C1 segment of cervical spinal cord (tissue), 14 donors: ENCODE data around the gene CERS1.

Source experiments
- DNase-seq, 14 donors: peaks; one replicate each; lab custom pipeline; 2025; lab: John Stamatoyannopoulos, UW

The CERS1 gene, protein sequence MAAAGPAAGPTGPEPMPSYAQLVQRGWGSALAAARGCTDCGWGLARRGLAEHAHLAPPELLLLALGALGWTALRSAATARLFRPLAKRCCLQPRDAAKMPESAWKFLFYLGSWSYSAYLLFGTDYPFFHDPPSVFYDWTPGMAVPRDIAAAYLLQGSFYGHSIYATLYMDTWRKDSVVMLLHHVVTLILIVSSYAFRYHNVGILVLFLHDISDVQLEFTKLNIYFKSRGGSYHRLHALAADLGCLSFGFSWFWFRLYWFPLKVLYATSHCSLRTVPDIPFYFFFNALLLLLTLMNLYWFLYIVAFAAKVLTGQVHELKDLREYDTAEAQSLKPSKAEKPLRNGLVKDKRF

DNA sequence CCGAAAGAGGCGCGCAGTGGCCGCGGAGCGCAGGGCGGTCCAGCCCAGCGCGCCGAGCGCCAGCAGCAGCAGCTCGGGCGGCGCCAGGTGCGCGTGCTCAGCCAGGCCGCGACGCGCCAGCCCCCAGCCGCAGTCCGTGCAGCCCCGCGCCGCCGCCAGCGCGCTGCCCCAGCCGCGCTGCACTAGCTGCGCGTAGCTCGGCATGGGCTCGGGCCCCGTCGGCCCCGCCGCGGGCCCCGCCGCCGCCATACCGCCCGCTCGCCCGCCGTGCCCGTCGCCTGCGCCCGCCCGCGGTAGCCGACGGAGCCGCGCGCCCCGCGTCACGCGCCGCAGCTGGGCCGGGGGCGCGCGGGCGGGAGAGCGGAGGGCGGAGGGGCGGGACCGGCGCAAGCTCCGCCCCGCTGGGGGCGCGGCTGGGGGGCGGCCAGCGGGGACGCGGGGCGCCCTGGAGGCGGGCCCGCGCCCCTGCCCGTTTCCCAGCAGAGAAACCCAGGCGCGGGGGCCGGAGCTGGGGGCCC lies at the start of gene CERS1:
TSS of gene CERS1 (minus strand) at position 335 of the 518 bp plus-strand sequence. CDS start at position 249, 86 bp downstream.
- peak in 7 of 14 donors; percentile 15 to 69 (median 51) for DNase-seq

DNA sequence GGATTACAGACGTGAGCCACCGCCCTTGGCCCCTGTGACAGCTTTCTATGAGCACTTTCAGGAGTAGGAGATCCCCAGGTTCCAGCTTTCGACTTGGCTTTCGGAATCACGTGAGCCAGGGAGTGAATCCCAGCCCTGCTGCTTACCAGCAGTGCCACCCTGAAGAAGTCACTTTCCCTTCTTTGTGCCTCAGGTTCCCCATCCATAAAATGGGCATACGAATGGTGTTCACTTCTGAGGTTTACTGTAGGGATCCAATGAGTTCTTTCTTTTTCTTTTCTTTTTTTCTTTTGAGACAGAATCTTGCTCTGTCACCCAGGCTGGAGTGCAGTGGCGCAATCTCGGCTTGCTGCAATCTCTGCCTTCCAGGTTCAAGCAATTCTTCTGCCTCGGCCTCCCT lies 49.3 kb upstream of the CERS1 start:
- DNase-seq = no peak

DNA sequence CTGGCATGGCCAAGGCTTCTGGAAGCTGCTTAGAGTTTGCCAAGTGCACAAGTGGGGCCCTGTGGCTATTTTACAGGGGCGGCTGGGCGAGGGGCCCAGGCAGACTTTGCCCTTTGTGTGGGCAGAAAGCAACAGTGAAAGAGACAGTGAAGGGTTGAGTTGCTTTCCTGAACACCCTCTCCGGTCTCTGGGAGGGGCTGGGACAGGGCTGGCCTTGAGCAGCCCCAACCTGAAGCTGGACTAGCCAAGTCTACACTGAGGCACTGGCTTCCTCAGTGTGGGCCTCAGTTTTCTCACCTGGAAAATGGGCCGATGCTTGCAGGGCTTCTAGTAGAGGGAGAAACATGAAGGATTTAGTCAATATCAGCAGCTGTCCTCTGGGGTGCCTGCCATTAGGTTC lies 47.5 kb upstream of the CERS1 start:
- DNase-seq = peak in 1 of 14 donors; percentile 9

DNA sequence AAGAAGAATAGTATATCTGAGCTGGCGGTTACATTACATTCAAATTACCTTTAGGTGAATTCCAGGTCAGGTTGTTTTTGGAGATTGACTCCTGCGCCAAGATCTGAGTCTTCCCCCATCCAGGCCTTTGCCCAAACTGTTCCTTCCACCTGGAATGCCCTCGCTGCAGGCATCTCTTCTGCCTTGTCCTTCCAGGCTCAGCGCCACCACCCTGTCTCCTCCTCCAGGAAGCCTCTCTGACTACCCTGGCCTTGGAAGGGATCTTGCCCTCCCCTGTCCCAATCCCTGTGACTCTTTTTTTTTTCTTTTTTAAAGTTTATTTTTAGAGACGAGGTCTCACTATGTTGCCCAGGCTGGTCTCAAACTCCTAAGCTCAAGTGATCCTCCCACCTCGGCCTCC lies 46.7 kb upstream of the CERS1 start:
- DNase-seq = no peak

DNA sequence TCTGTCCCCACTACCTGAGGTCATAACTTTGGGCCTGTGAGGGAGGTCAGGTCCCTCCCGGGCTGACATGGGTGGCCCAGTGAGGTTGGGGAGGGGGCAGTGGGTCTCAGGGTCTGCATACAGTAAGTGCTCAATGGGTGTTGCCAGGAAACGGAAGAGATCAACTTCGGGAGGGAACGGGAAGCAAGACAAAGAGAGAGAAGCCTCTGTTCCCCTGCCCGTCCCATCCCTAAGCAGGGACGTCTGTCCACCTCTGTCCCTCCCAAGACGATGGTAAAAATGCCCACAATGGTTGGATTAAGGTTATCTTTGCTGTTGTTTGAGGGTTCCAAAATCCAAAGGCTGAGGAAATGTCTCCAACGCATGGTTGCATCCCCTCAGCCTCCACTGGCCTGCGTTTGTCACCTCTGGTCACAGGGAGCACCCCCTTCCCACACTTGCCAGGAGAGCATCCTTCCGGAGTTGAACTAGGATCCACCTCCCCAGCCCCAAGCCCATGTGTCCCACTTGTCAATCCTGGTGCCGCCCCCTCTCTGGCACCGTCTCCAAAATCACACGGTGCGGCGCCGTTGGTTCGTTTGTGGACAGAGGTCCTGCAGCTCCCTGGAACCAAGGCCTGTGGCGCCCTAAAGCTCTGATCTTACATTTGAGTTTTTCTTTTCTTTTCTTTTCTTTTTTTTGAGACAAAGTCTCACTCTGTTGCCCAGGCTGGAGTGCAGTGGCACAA lies 45.8 kb upstream of the CERS1 start:
- DNase-seq = peak in 6 of 14 donors; percentile 3 to 21 (median 12)

DNA sequence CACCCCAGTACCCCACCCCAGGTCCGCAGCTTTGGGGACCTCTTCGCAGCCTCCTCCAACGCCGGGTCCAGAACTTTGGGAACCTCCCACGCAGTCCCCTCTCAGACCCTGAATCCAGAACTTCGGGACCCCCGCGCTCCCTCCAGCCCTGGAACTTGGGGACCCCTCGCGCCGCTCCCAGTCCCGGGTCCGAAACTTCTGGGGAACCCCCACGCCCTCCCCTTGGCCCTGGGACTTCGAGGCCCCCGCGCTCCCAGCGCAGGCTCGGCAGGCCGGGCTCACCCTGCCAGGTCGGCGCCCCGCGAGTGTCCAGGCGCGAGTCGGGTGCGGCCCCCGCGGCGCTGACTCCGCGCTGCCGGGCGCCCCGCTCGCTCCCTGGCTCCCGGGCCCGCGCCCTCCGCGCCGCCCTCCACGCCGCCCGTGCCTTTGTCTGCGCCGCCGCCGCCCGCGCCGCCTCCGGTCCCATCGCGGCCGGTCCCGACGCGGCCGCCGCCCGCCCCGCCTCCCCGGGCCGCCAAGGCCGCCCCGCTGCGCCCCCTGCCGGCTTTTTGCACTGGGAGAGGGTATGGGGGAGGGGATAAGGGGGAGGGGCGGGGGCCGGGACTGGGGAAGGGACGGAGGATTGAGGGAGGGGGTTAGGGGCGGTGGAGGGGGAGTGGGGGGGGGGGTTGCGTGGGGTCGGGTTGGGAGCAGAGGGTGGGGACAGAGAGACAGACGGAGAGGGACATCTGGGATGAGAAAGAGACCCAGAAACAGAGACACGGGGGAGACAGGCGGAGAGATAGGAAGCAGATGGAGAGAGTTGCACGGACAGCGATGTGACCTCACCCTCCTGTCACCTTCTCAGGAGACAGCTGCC lies 45.0 kb upstream of the CERS1 start, which contains the start of gene HOMER3:
TSS of gene HOMER3 (minus strand) at position 449 of the 859 bp plus-strand sequence. CDS start 2,235 bp downstream, outside the sequence.
- DNase-seq = peak in 12 of 14 donors; percentile 47 to 90 (median 68)

DNA sequence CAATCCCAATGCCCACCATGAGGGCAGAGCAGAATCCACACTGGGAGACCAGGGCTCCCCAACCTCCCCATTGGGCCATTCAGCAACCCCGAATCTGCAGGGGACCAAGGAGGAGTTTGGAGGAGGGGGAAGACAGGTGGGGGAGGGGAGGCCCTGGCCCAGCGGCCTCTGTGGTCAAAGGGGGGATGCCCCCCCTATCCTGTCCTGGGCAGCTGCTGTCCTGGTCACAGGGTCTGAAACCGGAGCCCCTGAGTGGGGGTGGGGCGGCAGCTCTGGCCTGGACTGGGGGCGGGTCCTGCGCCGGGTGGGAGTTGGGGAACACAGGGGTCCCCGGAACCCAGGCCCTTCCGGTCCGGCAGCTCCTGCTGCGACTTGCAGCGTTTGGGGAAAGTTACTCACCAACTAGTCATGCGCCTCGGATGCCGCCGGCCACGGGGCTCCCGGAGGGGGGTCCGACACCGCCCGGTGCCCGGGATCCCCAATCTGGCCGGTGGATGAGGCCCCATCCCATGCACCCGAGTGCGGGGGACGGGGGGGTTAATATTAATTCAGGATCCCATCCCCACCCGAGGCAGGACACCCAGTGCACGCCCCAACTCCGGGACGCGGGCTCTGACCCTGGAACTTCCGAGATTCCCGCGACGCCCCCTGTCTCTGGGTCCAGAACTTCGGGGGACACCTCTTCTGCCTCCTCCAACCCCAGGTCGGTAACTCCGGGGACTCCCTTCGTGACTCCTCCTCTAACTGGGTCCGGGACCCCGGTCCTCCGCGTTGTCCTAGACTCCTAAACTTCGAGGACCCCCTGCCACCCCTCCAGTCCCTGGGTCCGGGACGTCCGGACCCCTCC lies 44.2 kb upstream of the CERS1 start:
- DNase-seq = peak in 12 of 14 donors; percentile 18 to 82 (median 54)

DNA sequence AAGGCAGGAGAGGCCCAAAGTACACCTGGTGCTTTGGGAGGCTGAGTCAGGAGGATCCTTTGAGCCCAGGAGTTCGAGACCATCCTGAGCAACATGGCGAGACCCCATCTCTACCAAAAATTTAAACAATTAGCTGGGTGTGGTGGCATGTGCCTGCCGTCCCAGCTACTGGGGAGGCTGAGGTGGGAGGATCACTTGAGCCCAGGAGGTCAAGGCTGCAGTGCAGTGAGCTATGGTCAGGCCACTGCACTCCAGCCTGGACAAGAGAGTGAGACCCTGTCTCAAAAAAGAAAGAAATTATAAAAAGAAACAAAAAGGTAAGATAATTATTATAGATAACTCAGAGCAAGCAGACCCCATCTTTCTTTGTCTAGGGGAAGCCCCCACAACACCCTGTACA lies 43.2 kb upstream of the CERS1 start:
- DNase-seq = no peak

DNA sequence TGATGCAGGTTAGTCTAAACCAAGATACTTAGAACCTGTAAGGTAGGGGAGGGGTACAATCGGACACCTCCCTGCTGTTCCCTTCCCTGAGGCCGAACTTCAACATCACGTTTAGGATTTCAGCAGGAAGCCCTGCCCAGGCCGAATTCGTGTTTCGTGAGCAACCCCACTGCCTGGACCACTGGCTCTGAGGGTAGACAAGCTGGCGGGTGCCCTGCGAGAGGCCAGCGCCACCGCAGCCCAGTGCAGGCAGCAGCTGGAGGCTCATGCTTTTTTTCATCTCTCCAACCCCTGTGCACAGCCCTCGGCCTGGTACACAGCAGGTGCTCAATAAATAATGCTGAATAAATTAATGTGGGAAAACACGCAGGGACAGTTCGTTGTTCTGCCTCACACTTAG lies 37.3 kb upstream of the CERS1 start:
- DNase-seq = no peak

DNA sequence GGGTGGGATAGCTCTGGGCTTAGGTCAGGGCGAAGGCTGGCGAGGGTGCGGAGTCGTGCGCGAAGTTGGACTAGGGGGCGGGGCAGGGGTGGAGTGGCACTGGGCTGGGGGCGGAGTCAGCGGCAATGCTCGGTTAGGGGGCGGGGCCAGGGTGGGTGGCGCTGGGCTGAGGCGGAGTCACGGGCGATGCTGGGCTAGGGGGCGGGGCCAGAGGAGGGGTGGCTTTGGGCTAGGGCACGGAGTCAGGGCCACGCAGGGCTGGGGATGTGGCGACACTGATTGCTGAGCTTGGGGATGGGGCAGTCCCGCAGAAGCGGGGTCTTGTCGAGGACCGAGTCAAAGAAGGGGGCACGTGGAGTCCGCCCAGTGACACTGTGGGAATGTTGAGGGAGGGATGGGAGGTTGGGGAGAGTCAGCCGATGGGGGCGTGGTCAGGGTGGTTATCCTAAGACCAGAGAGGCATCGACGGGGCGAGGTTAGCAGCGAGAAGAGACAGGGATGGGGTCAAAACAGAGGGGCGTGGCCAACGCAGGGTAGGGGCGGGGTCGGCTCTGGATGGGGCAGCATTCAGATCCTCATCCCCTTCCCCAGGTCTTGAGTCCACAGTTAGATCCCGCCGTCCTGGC lies 36.4 kb upstream of the CERS1 start:
- DNase-seq = peak in 9 of 14 donors; percentile 3 to 61 (median 39)

DNA sequence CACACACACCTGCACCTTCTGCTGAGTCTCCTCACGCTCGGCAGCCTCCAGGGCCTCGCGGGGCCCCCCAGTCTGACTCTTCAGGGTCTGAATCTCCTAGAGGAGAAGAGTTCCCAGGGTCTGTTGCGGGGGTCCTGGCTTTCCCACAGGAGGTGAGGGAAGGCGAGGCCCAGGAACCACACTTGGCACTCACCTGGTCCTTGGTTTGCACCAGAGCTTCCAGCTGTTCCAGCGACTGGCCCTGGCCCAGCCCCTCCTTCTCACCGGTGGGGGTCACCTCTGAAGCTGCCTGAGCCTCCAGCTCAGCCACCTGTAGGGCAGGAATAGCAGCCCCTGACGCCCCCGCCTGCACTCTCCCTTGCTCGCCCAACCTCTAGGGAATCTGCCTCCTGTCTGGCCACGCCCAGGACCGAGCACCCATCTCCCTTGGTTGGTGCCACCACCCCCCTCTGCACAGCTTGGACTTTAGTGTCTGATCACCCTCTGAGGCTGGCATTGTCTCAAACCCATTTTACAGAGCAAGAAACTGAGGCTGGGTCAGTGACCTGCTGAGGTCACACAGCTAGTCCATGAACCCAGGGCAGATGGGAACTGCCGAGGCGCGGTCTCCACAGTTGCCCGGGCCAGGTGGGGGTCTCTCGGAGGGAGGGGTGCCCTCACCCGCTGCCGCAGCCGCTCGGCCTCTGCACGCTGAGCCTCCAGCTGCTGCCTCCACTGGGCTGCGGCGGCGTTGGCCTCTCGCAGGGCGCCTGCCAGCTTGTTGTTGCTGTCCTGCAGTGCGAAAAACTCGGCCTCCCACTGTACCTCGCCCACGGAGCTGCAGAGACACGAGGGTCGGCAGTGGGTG lies 35.6 kb upstream of the CERS1 start:
- no peak for DNase-seq

DNA sequence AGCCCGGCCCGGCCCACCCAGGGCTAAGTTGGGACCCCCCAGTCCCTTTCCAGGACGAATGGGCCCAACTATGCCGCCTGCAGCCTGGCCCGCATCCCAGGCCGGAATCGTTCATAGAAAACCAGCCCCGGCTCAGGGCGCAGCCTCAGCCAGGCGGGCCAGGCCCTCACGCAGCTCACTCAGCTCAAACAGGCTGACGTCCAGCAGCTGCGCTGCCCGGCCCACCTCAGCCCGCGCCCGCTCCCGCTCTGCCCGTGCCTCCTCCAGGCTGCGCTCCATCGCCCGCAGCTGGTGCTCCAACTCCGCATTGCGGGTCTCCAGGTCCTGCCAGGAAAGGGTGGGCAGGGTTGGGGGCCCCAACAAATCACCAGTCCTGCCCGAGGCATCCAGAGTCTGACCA lies 33.4 kb upstream of the CERS1 start:
- no peak for DNase-seq

DNA sequence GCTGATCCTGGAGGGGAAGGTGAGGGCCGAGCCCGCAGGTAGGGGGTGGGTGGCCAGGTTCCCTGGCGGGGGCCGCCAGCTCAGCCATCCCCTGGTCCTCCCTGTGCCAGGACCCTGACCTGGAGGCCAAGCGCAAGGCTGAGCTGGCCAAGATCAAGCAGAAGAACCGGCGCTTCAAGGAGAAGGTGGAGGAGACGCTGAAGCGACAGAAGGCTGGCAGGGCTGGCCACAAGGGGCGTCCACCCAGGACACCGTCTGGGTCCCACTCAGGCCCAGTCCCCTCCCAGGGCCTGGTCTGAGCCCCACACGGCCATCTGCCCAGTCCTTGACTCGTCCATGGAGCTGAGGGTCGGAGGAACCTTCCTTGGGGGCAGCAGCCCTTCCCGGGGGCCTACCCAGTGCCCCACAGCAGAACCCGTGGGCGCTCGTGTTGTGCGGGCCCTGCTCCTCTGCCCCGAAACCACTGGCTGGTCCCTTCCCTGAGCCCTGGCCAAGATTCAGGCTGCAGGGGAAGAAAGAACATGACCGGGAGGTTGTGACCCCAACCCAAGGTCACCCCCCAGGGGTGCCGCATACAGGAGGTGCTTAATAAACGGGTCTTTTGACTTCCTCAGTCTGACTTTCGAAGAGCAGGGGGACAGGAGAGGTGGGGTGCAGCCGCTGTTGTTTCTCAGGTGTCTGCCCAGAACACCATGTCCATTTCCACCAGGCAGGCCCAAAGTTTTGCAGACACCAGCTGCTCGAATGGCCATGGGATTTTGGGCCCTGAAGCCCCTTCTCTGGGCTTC lies 32.3 kb upstream of the CERS1 start:
- no peak for DNase-seq

DNA sequence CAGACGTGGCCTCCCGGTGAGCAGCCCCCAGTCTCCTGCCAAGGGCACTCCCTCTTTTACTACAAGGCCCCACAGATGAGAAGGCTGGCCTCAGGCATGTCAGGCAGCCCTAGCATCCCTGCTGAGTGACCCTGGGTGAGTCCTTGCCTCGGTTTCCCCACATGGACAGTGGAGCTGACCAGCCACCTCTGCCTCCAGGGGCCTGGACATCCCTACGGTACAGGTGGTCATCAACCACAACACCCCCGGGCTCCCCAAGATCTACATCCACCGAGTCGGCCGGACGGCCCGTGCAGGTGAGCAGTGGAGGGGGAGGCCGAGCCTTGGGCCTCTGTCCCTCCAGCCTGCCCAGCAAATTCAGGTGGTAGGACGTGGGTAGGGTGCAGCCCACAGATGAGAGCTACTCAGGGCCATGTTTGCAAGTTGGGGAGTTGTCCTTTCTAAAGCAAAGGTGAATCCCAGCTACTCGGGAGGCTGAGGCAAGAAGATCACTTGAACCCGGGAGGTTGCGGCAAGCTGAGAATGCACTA lies 28.8 kb upstream of the CERS1 start:
- no peak for DNase-seq

DNA sequence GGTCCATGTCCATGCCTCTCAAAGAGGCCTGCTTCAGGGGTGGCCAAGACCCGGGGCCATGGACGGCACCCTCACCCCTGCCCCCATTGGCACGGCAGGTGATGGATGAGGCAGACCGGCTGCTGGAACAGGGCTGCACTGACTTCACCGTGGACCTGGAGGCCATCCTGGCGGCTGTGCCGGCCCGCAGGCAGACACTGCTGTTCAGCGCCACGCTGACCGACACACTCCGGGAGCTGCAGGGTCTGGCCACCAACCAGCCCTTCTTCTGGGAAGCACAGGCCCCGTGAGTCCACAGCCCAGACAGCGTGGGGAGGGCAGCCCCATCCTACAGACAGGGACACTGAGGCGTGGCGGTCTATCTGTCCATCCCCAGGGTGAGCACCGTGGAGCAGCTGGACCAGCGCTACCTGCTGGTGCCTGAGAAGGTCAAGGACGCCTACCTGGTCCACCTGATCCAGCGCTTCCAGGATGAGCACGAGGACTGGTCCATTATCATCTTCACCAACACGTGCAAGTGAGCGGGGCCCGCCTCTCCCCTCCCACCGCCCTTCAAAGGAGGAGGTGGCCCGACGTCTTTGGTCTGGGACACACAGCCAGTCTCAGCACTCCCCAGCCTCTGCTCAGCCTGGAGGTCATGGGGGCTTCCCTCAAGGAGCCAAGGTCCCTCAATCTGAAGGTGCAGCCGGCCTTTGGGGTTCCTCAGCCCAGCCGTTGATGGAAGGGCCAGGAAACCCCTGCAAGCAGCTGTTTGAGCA lies 26.4 kb upstream of the CERS1 start:
- no peak for DNase-seq

DNA sequence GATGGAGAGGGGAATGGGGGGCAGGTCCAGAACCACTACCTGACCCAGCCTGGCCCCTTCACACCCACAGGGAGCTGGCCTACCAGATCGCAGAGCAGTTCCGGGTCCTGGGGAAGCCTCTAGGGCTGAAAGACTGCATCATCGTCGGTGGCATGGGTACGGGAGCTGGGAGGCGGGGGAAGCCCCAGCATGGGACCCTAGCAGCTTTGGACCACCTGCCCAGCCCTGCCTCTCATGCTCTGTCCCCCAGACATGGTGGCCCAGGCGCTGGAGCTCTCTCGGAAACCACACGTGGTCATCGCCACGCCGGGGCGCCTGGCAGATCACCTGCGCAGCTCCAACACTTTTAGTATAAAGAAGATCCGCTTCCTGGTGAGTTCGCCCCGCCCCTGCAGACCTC lies 25.6 kb upstream of the CERS1 start:
- no peak for DNase-seq

DNA sequence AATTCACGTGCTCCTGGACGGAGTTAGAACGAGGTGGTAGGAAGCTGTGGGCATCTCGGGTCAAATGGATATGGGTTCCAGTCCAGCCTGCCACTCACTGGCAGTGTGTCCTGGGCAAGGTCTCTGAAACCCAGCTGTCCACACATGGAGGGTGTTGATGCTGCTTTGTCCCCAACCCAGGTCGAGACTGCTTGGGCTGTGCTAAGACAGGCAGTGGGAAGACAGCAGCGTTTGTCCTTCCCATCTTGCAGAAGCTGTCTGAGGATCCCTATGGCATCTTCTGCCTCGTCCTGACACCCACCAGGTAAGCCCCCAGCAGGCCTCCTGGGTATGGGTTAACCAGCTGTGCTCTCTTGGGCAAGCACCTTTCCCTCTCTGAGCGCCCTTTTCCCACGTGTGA lies 24.4 kb upstream of the CERS1 start:
- no peak for DNase-seq

DNA sequence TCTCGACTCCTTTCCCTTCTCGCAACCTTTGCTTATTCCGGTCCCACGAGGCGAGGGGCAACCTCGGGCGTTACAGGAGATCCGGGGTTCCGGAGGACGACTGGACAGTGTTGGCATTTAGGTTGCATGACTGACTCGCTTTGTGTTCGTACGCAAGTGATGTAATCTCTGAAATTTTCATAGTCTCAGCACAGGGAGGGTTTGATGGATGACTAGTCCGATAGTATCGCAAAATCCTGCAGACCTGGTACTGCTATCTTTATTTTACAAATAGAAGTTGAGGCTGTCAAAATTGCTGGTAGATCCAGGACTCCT lies 23.9 kb upstream of the CERS1 start:
- DNase-seq = no peak
